ENCODE results near the gene KIF24.
"Not testable (repeated sequence)": the region's sequence is repeated elsewhere in the genome, so short reads cannot be mapped to it uniquely, and the experiment has no call there.

Gene KIF24

GRCh38 chr9:34370335-34370969, 41.4 kb upstream of the KIF24 start:
- DNase-seq (ENCODE audit: low spot score in 2 of 2): no peak
- Histone ChIP-seq H3K4me1 (peaks cover 6% of the 10 kb centered on the region), H3K4me3 (no peak overlapping the region), H3K36me3 (replicated peaks) (peaks cover 4% of the 10 kb centered on the region; the same call in 1 of the 2 replicates), H3K27me3 (ENCODE audit: low read depth) (no peaks in the 10 kb centered on the region), H3K9me3 (peaks cover 7% of the 10 kb centered on the region)
- in situ Hi-C loops (cut with MboI; ENCODE audit: low sequenced_read_pairs): no loop called here

- no peaks in the 10 kb centered on the region for H3K27me3 ChIP-seq (ENCODE audit: low read depth)
- H3K4me1 ChIP-seq: no peaks in the 10 kb centered on the region
- peaks cover 4% of the 10 kb centered on the region; the same call in 1 of the 2 replicates for H3K36me3 ChIP-seq (replicated peaks)
- DNase-seq (ENCODE audit: low spot score in 2 of 2): no peak
- H3K4me3 ChIP-seq: no peak overlapping the region
- H3K9me3 ChIP-seq: peaks cover 7% of the 10 kb centered on the region
- in situ Hi-C loops (cut with MboI; ENCODE audit: low sequenced_read_pairs): no loop called here
Observed at GRCh38 chr9:34369636-34370035, 40.6 kb upstream of the KIF24 start.

GRCh38 chr9:34368796-34369195, 39.7 kb upstream of the KIF24 start:
- H3K4me1 ChIP-seq; DNase-seq (ENCODE audit: low spot score in 2 of 2); in situ Hi-C loops (cut with MboI; ENCODE audit: low sequenced_read_pairs); H3K27me3 ChIP-seq (ENCODE audit: low read depth); H3K4me3 ChIP-seq; H3K36me3 ChIP-seq (replicated peaks); H3K9me3 ChIP-seq: not testable (repeated sequence)

GRCh38 chr9:34367751-34368410, 38.8 kb upstream of the KIF24 start:
- in situ Hi-C loops (cut with MboI; ENCODE audit: low sequenced_read_pairs); H3K36me3 ChIP-seq (replicated peaks): not testable (repeated sequence)

GRCh38 chr9:34366365-34366764, 37.3 kb upstream of the KIF24 start:
- in situ Hi-C loops (cut with MboI; ENCODE audit: low sequenced_read_pairs): no loop called here

More at GRCh38 chr9:34367751-34368410, 38.8 kb upstream of the KIF24 start:
- H3K4me1 ChIP-seq; DNase-seq (ENCODE audit: low spot score in 2 of 2); H3K4me3 ChIP-seq; H3K9me3 ChIP-seq; H3K27me3 ChIP-seq (ENCODE audit: low read depth): not testable (repeated sequence)

GRCh38 chr9:34365282-34365681, 36.2 kb upstream of the KIF24 start:
- in situ Hi-C loops (cut with MboI; ENCODE audit: low sequenced_read_pairs): no loop called here
- DNase-seq (ENCODE audit: low spot score in 2 of 2): no peak
- no peaks in the 10 kb centered on the region; the same call in 1 of the 2 replicates for H3K36me3 ChIP-seq (replicated peaks)
- H3K27me3 ChIP-seq (ENCODE audit: low read depth): no peaks in the 10 kb centered on the region
- H3K4me3 ChIP-seq: no peak overlapping the region
- H3K9me3 ChIP-seq: peaks cover 7% of the 10 kb centered on the region
- H3K4me1 ChIP-seq: no peaks in the 10 kb centered on the region

More at GRCh38 chr9:34366365-34366764, 37.3 kb upstream of the KIF24 start:
- Histone ChIP-seq H3K4me3 (no peak overlapping the region), H3K36me3 (replicated peaks) (peaks cover 4% of the 10 kb centered on the region; the same call in 1 of the 2 replicates), H3K4me1 (no peaks in the 10 kb centered on the region), H3K9me3 (peaks cover 7% of the 10 kb centered on the region), H3K27me3 (ENCODE audit: low read depth) (no peaks in the 10 kb centered on the region)
- no peak for DNase-seq (ENCODE audit: low spot score in 2 of 2)

GRCh38 chr9:34363619-34364351, 34.7 kb upstream of the KIF24 start:
- in situ Hi-C loops (cut with MboI; ENCODE audit: low sequenced_read_pairs): no loop called here
- Histone ChIP-seq H3K36me3 (replicated peaks) (no peaks in the 10 kb centered on the region), H3K9me3 (peaks cover 7% of the 10 kb centered on the region), H3K4me1 (no peaks in the 10 kb centered on the region), H3K27me3 (ENCODE audit: low read depth) (no peaks in the 10 kb centered on the region), H3K4me3 (no peak overlapping the region)
- no peak for DNase-seq (ENCODE audit: low spot score in 2 of 2)

GRCh38 chr9:34362614-34363214, 33.6 kb upstream of the KIF24 start:
- peaks cover under 1% of the 10 kb centered on the region; the same call in 1 of the 2 replicates for H3K9me3 ChIP-seq
- H3K4me3 ChIP-seq: no peak overlapping the region
- H3K27me3 ChIP-seq (ENCODE audit: low read depth): no peaks in the 10 kb centered on the region
- no peak for DNase-seq (ENCODE audit: low spot score in 2 of 2)
- H3K4me1 ChIP-seq: no peaks in the 10 kb centered on the region
- no peaks in the 10 kb centered on the region for H3K36me3 ChIP-seq (replicated peaks)
- in situ Hi-C loops (cut with MboI; ENCODE audit: low sequenced_read_pairs): no loop called here

GRCh38 chr9:34352957-34353356, 23.9 kb upstream of the KIF24 start:
- H3K4me1 ChIP-seq; H3K4me3 ChIP-seq; H3K9me3 ChIP-seq; DNase-seq (ENCODE audit: low spot score in 2 of 2); H3K36me3 ChIP-seq (replicated peaks); H3K27me3 ChIP-seq (ENCODE audit: low read depth); in situ Hi-C loops (cut with MboI; ENCODE audit: low sequenced_read_pairs): not testable (repeated sequence)

- H3K9me3 ChIP-seq; H3K36me3 ChIP-seq (replicated peaks); in situ Hi-C loops (cut with MboI; ENCODE audit: low sequenced_read_pairs); DNase-seq (ENCODE audit: low spot score in 2 of 2); H3K4me1 ChIP-seq; H3K4me3 ChIP-seq; H3K27me3 ChIP-seq (ENCODE audit: low read depth): not testable (repeated sequence)
Observed at GRCh38 chr9:34352122-34352652, 23.1 kb upstream of the KIF24 start.

GRCh38 chr9:34349324-34349723, 20.3 kb upstream of the KIF24 start:
- in situ Hi-C loops (cut with MboI; ENCODE audit: low sequenced_read_pairs): no loop called here
- H3K36me3 ChIP-seq (replicated peaks): no peaks in the 10 kb centered on the region; the same call in 1 of the 2 replicates
- no peaks in the 10 kb centered on the region for H3K9me3 ChIP-seq
- DNase-seq (ENCODE audit: low spot score in 2 of 2): no peak
- H3K27me3 ChIP-seq (ENCODE audit: low read depth): no peaks in the 10 kb centered on the region
- no peaks in the 10 kb centered on the region for H3K4me1 ChIP-seq
- H3K4me3 ChIP-seq: no peak overlapping the region

GRCh38 chr9:34347800-34348158, 18.7 kb upstream of the KIF24 start:
- no peaks in the 10 kb centered on the region for H3K9me3 ChIP-seq
- no peaks in the 10 kb centered on the region for H3K27me3 ChIP-seq (ENCODE audit: low read depth)
- DNase-seq (ENCODE audit: low spot score in 2 of 2): no peak
- H3K36me3 ChIP-seq (replicated peaks): no peaks in the 10 kb centered on the region; the same call in none of the 2 replicates
- H3K4me3 ChIP-seq: no peak overlapping the region
- in situ Hi-C loops (cut with MboI; ENCODE audit: low sequenced_read_pairs): no loop called here
- no peaks in the 10 kb centered on the region for H3K4me1 ChIP-seq

GRCh38 chr9:34346873-34347799, 18.1 kb upstream of the KIF24 start:
- Histone ChIP-seq H3K36me3 (replicated peaks) (no peaks in the 10 kb centered on the region; the same call in none of the 2 replicates), H3K4me1 (no peaks in the 10 kb centered on the region), H3K27me3 (ENCODE audit: low read depth) (no peaks in the 10 kb centered on the region), H3K9me3 (no peaks in the 10 kb centered on the region), H3K4me3 (no peak overlapping the region)
- in situ Hi-C loops (cut with MboI; ENCODE audit: low sequenced_read_pairs): no loop called here
- peak in 1 of 2 experiments; percentile 19 for DNase-seq (ENCODE audit: low spot score in 2 of 2)
